ENCODE measurements around the gene UBE2E3.

DNA sequence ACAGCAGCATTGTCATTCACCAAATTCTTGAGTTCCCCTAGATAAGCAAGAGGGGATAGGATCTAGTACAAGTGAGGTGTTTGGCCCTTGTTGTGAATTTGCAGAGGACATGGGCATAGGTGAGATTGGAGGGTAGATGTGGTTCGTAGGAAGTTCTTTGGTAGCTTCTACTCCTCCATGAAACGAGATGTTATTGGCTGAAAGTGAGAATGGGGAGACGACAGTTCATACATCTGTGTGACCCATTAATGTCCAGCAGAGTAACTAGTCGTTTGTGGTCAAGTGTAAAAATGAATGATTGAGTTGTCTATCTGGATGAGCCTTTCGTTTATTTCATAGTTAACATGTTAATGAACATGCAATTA lies 90.4 kb downstream of the UBE2E3 start:
- TF ChIP-seq, protein P1, sequence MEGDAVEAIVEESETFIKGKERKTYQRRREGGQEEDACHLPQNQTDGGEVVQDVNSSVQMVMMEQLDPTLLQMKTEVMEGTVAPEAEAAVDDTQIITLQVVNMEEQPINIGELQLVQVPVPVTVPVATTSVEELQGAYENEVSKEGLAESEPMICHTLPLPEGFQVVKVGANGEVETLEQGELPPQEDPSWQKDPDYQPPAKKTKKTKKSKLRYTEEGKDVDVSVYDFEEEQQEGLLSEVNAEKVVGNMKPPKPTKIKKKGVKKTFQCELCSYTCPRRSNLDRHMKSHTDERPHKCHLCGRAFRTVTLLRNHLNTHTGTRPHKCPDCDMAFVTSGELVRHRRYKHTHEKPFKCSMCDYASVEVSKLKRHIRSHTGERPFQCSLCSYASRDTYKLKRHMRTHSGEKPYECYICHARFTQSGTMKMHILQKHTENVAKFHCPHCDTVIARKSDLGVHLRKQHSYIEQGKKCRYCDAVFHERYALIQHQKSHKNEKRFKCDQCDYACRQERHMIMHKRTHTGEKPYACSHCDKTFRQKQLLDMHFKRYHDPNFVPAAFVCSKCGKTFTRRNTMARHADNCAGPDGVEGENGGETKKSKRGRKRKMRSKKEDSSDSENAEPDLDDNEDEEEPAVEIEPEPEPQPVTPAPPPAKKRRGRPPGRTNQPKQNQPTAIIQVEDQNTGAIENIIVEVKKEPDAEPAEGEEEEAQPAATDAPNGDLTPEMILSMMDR (conservative IDR thresholded peaks at IDR 0.05; ENCODE audit: low read length), result no peak
- TF ChIP-seq EZH2phosphoT487 (IDR thresholded peaks at IDR 0.05; ENCODE audit: borderline replicate concordance), result no peak

Measured in Loucy (cell line).